Measurements from ENCODE around the gene SKI.
"Not testable (repeated sequence)": the region's sequence is repeated elsewhere in the genome, so short reads cannot be mapped to it uniquely, and the experiment has no call there.

The SKI gene

GRCh38 chr1:2291577-2291976, 63.5 kb downstream of the SKI start:
- DNase-seq (ENCODE audit: low spot score) = no peak

- no peak for DNase-seq (ENCODE audit: low spot score)
Measured at GRCh38 chr1:2292725-2293450, 64.8 kb downstream of the SKI start.

GRCh38 chr1:2294033-2294724, 66.1 kb downstream of the SKI start:
- DNase-seq (ENCODE audit: low spot score) = no peak

GRCh38 chr1:2294725-2295078, 66.6 kb downstream of the SKI start:
- no peak for DNase-seq (ENCODE audit: low spot score)

- no peak for DNase-seq (ENCODE audit: low spot score)
Measured at GRCh38 chr1:2295526-2295925, 67.4 kb downstream of the SKI start.

GRCh38 chr1:2296211-2296610, 68.1 kb downstream of the SKI start:
- DNase-seq (ENCODE audit: low spot score) = not testable (repeated sequence)

GRCh38 chr1:2296614-2297013, 68.5 kb downstream of the SKI start:
- no peak for DNase-seq (ENCODE audit: low spot score)

GRCh38 chr1:2297246-2298011, 69.3 kb downstream of the SKI start:
- DNase-seq (ENCODE audit: low spot score) = no peak

GRCh38 chr1:2298685-2299084, 70.6 kb downstream of the SKI start:
- DNase-seq (ENCODE audit: low spot score) = no peak

- DNase-seq (ENCODE audit: low spot score) = no peak
Measured at GRCh38 chr1:2299131-2299627, 71.1 kb downstream of the SKI start.

- peak; percentile 78 for DNase-seq (ENCODE audit: low spot score)
Measured at GRCh38 chr1:2300004-2300771, 72.1 kb downstream of the SKI start.

GRCh38 chr1:2300851-2301606, 72.9 kb downstream of the SKI start:
- DNase-seq (ENCODE audit: low spot score) = peak; percentile 93

- DNase-seq (ENCODE audit: low spot score) = no peak
Measured at GRCh38 chr1:2301607-2302291, 73.6 kb downstream of the SKI start.

- DNase-seq (ENCODE audit: low spot score) = no peak
Measured at GRCh38 chr1:2302292-2302925, 74.3 kb downstream of the SKI start.

- no peak for DNase-seq (ENCODE audit: low spot score)
Measured at GRCh38 chr1:2303016-2303775, 75.1 kb downstream of the SKI start.

GRCh38 chr1:2303781-2304180, 75.7 kb downstream of the SKI start:
- DNase-seq (ENCODE audit: low spot score) = no peak

GRCh38 chr1:2304282-2304681, 76.2 kb downstream of the SKI start:
- no peak for DNase-seq (ENCODE audit: low spot score)

GRCh38 chr1:2304921-2305681, 77.0 kb downstream of the SKI start:
- no peak for DNase-seq (ENCODE audit: low spot score)

Data from CD4-positive, alpha-beta T cell treated with Interleukin-2 at 100 ng/mL for 4 hours (primary cell).